ENCODE data around the gene KIF26A.

The KIF26A gene

GRCh38 chr14:104101086-104101621, 37.2 kb upstream of the KIF26A start:
- DNase-seq (ENCODE audit: low read depth in 2 of 3, low spot score in 1 of 3), result no peak

- DNase-seq (ENCODE audit: low read depth in 2 of 3, low spot score in 1 of 3), result no peak
Measured at GRCh38 chr14:104101651-104102281, 36.6 kb upstream of the KIF26A start.

GRCh38 chr14:104102282-104102914, 36.0 kb upstream of the KIF26A start:
- no peak for DNase-seq (ENCODE audit: low read depth in 2 of 3, low spot score in 1 of 3)

DNA sequence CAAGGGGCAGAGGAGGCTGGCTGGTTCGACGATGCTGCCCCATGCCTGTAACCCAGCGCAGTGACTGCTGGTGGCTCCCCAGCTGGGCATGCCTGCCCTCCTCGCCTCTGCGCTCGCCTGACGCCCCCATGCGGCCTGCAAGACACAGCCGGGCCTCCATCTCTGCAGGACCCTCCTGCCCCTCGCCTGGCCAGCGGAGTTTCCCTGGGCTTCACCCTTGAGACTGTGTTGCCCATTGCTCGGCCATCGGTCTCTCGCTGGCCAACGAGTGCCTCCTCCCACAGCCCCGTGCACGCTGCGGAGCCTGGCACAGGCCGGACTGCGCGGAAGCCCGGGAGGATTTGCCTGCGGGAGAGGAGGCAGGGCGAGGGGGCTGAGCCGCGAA, 35.3 kb upstream of the KIF26A start:
- DNase-seq (ENCODE audit: low read depth in 2 of 3, low spot score in 1 of 3), result no peak

DNA sequence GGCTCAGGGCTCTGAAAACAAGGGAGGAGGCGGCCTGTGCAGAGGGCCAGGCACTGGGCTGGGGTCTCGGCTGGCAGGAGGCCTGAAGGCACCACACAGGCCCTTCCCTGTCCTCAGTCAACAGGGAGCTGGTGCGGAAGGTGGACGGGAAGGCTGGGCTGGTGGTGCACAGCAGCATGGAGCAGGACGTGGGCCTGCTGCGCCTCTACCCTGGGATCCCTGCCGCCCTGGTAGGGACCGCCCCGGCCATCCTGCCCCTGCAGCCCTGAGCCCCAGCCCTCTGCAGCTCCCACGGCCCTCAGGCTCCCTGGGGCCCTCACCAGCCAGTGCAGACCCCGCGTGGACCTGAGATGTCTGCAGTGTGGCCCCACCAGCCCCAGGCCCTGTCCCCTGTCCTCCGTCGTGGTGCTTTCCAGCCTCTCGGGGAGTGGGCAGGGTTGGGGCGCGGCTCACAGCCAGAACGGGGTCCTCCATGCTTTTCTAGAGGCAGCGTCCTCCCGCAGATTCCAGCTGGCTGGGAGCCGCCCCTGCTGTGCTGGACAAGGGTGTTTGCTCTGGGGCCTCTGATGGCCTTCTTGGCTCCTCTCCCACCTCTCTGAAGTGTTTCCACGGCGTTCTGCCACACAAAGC, 34.8 kb upstream of the KIF26A start:
- no peak for DNase-seq (ENCODE audit: low read depth in 2 of 3, low spot score in 1 of 3)

- DNase-seq (ENCODE audit: low read depth in 2 of 3, low spot score in 1 of 3), result no peak
Measured at GRCh38 chr14:104104076-104104901, 34.1 kb upstream of the KIF26A start.

DNA sequence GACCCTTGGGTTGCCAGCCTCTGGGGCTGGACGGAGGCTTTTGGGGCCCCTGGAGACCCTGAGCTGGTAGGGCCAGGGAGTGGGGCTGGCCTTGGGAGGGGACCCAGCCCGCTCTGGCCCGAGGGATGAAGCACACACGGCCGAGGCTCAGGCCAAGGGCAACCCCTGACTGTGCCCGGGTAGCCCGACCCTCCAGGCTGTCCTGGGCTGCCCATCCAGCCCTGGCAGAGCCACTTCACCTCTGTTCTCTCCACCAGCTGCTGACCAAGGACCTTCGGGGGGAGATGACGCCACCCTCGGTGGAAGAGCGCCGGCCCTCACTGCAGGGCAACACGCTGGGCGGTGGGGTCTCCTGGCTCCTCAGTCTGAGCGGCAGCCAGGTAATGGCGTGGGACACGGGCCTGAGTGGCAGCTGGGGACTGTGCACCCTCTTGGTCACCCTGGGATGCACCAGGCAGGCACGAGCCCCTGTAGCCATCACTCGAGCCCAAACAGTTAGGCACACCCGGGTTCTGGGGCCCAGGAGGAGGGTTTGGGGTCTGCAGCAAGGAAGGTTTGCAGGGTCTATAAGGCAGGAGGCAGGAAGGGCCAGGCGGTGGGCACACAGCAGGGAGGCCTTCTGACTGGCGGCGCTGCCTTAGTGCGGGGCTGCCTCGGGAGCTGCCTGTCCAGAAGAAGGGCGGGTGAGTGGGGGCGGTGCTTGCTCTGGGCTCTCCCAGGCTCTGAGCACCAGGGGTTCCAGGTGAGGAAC, 33.1 kb upstream of the KIF26A start:
- DNase-seq (ENCODE audit: low read depth in 2 of 3, low spot score in 1 of 3), result no peak

DNA sequence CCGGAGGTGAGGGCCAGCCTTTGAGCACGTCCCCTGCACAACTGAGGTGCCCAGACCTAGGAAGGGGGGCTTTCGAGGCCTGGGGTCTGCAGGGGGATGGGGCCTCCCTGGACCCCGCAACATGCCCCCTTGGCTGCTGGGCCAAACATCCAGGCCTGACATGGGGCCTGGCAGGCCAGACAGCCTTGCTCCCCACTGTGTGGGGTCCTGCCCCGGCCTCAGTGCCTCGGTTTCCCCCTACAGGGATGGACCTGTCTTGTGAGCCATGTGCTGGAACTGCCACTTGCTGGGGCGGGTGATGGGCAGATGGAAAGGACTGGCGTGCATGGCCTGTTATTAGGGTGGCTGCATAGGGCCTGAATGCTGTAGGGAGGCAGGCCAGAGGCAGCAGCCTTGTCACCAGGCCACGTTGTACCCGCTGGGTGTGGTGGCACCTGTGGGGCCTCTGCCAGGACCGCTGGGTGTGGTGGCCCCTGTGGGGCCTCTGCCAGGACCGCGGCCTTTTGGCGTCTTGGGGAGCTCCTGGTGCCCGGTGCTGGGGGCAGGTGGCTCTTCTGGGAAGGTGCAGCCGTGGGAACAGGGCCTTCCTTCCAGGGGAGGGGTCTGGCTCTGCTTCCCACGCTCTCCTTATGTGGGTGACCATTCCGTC, 32.4 kb upstream of the KIF26A start:
- no peak for DNase-seq (ENCODE audit: low read depth in 2 of 3, low spot score in 1 of 3)

- no peak for DNase-seq (ENCODE audit: low read depth in 2 of 3, low spot score in 1 of 3)
Measured at GRCh38 chr14:104106471-104106991, 31.9 kb upstream of the KIF26A start.

- no peak for DNase-seq (ENCODE audit: low read depth in 2 of 3, low spot score in 1 of 3)
Measured at GRCh38 chr14:104107101-104107581, 31.2 kb upstream of the KIF26A start.

DNA sequence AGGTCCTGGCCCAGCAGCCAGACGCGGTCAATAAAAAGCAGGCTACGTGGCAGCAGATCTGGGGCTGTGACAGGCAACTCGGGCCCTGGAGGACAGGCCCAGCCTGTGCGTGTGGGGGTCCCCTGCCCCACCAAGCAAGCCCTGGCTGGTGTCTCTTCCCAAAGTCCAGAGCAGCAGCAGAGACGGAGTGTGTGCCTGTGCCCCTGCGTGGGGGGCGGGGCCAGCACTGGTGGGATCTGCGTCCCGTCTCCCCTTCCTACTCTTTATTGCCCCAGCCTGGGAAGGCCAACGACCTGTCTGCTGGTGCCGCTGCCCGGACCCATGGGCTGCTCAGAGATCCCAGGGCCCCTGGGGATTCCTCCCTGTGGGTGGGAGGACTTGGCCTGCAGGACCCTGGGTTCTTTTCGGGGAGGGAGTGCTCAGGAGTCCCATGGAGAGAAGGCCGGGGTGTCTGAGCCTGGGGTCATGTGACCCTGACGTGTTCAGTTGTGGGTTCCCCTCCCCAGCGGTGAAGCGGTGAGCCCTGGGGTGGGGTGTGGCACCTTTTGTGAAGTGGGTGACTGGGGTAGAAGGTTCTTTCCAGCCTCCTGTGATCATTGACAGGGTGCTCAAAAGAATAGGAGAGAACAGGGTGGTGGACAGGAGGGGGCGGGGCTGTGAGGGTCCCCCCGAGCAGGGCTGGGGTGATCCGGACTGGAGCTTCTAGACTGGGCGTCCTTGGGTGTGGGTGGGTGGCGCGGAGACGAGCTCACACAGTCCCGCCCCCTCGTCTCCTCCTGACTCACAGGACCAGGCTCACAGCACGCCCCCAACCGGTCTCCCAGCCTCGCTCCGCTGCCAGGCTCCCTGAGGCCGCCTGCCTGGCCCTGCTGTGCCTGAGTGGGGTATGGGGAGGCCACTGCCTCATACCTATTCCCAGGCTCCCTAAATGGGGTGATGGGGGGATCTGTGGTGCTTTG, 30.5 kb upstream of the KIF26A start:
- DNase-seq (ENCODE audit: low read depth in 2 of 3, low spot score in 1 of 3), result no peak

GRCh38 chr14:104108570-104109541, 29.5 kb upstream of the KIF26A start:
- no peak for DNase-seq (ENCODE audit: low read depth in 2 of 3, low spot score in 1 of 3)

DNA sequence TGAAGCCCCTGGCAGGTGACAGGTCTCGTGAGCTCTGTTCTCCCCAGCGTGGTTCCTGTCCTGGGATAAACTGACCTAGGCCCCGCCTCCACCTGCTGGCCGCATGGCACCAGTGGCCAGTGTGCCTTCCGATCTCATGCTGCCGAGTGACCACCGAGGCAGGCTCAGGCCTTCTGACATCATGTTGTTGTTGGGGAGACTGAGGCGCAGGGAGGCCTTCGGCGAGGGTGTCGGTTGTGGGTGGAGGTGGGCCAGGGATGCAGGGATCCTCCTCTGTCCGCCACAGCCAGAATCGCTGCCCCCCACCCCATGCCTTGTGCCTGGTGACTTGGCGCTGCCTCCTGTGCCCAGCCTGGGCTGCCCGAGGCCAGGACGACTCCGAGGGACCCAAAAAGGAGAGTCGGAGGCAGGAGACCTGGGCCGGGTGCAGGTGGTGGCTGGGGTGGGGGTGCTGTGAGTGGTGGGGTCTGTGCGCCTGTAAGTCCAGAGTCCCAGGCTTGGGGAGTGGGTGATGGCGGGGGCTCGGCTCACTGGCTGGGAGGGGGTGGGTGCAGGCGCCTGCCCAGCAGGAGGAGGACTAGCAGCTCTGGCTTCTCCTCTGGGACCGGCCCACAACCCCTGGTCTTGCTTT, 28.5 kb upstream of the KIF26A start:
- no peak for DNase-seq (ENCODE audit: low read depth in 2 of 3, low spot score in 1 of 3)

DNA sequence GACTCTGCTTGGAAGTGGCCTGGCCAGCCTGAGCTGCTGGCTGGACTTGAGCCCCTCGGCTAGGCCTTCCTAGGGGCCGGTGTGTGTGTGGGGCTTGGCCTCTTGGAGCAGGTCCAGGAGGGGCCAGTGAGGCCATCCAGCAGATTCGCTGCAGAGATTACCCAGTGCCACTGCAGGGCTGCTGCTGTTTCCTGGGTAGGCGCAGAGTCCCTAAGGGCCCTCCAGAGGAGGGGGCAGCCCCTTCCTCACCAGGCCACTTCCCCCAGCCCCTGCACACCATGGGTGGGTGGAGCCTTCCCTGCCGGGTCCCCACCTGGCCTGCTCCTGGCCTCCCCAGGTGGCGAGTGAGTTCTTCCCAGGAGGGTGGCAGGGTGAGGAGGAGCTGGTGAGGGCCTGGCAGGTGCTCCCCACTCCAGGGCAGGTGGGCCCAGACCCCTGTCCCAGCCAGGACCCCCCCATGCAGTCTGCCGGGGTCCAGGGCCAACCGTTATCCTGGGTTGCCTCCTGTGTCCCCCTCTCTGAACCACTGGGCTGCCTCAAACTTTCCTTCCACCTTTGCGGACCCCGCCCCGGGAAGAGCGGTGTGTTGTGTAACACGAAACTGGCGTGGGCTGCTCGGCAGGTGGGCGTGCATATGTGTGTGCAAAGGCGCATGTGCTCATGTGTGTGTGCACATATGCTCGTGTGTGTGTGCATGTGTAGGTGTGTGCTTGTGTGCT, 27.7 kb upstream of the KIF26A start:
- DNase-seq (ENCODE audit: low read depth in 2 of 3, low spot score in 1 of 3), result no peak

DNA sequence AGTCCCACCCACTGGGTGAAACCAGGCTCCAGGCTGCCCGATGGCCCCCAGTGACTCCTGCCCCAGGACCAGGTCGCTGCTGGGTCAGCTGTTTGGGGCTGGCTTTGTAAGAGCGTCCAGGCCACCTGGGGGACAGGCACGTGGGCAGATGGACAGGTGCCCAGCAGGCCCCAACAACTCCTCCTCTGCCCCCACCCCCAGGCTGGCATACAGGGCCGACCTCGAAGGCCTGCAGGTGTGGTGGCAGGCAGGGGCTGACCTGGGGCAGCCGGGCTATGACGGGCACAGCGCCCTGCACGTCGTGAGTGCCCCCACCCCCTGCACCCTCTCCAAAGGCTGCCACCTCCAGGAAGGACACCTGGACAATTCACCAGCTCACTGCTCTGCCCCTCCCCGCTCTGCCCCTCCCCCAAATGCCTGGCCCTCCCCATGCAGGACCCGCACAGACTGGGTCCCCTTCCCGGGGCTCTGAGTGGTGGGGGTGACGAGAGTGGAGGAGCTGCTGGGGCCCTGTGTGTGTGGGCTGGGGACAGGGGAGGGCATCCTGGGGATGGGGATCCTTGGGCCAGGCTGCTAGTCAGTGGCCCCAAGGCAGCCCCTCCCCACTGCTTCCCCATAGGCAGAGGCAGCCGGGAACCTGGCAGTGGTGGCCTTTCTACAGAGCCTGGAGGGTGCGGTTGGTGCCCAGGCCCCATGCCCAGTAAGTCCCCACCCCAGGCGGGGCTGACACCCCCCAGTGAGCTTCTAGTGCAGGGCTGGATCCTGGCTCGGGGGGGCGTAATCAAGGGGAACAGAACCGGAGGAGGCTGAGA, 26.9 kb upstream of the KIF26A start:
- DNase-seq (ENCODE audit: low read depth in 2 of 3, low spot score in 1 of 3), result no peak

GRCh38 chr14:104112113-104112505, 26.3 kb upstream of the KIF26A start:
- no peak for DNase-seq (ENCODE audit: low read depth in 2 of 3, low spot score in 1 of 3)

Measured in stimulated activated CD4-positive, alpha-beta T cell treated with anti-CD3 and anti-CD28 coated beads, Interleukin-12 subunit alpha, Interleukin-12 subunit beta, amount 100 ng/mL, for 48 hours (primary cell).